Neural cell (in vitro differentiated cells): ENCODE measurements around the gene ANKK1.

ENCODE experiments used
- CTCF ChIP-seq: fragments of 450-650 bp; IDR thresholded peaks from 2 replicates; pipeline ENCODE4 v1.5.1; 2014; ENCODE audit warnings: antibody characterized with exemption, mild to moderate bottlenecking, moderate library complexity; ENCODE audit not compliant: poor library complexity, severe bottlenecking
- EP300 ChIP-seq: fragments of 450-650 bp; conservative IDR thresholded peaks from 2 replicates; pipeline ENCODE4 v1.6.1; 2014; ENCODE audit warnings: antibody characterized with exemption, mild to moderate bottlenecking, moderate library complexity; ENCODE audit not compliant: poor library complexity, severe bottlenecking
- SMC3 ChIP-seq: fragments of 450-650 bp; conservative IDR thresholded peaks from 2 replicates; pipeline ENCODE4 v1.6.1; 2014; ENCODE audit warnings: antibody characterized with exemption, mild to moderate bottlenecking, moderate library complexity; ENCODE audit not compliant: poor library complexity

- TF ChIP-seq CTCF = no peak
- no peak for TF ChIP-seq EP300
- TF ChIP-seq SMC3 = no peak
Observed at GRCh38 chr11:113392236-113392921, 4.8 kb downstream of the ANKK1 start.
